22Rv1 (cell line): ENCODE data around the gene ATRNL1.

Source experiments
- CTCF ChIP-seq: fragments of 450-650 bp; IDR thresholded peaks from 2 replicates; pipeline ENCODE4 v1.5.1; 2017; ENCODE audit warnings: mild to moderate bottlenecking
- ZFX ChIP-seq: fragments of 450-650 bp; IDR thresholded peaks from 2 replicates; pipeline ENCODE4 v1.6.1; 2017; ENCODE audit warnings: antibody characterized with exemption, borderline replicate concordance

- TF ChIP-seq CTCF (no peak), ZFX (no peak)
These were observed 708.3 kb downstream of the ATRNL1 start for GRCh38 chr10:115801457-115801856.
